GM12874 (cell line): ENCODE results near the gene IFT88.

Experiments
- TF ChIP-seq, protein P1 (sequence below): IDR thresholded peaks from 2 replicates; pipeline ENCODE4 v1.5.1; 2011; ENCODE audit warnings: low read depth, mild to moderate bottlenecking, control low read depth, low read length, moderate library complexity; ENCODE audit not compliant: insufficient read depth

Gene IFT88

DNA sequence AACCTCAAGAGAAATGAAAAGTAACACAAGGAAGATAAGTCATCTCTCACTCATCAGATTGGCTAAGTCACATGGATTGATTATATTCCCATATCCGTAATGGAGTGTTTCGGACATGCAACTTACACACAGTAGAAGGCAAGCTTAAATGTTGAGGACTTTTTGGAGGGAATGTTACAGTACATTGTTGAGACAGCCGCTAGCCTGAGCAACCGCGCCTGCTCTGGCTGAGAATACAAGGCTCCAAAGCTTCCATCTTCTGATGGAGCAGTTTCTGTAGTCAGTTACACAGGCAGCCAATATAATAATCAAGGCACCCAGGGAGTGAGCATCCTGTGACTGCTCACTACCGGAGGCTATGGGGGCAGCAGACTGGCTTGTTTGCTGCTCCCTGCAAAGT lies 40.3 kb upstream of the IFT88 start:
- TF ChIP-seq, protein P1, sequence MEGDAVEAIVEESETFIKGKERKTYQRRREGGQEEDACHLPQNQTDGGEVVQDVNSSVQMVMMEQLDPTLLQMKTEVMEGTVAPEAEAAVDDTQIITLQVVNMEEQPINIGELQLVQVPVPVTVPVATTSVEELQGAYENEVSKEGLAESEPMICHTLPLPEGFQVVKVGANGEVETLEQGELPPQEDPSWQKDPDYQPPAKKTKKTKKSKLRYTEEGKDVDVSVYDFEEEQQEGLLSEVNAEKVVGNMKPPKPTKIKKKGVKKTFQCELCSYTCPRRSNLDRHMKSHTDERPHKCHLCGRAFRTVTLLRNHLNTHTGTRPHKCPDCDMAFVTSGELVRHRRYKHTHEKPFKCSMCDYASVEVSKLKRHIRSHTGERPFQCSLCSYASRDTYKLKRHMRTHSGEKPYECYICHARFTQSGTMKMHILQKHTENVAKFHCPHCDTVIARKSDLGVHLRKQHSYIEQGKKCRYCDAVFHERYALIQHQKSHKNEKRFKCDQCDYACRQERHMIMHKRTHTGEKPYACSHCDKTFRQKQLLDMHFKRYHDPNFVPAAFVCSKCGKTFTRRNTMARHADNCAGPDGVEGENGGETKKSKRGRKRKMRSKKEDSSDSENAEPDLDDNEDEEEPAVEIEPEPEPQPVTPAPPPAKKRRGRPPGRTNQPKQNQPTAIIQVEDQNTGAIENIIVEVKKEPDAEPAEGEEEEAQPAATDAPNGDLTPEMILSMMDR, result no peak

DNA sequence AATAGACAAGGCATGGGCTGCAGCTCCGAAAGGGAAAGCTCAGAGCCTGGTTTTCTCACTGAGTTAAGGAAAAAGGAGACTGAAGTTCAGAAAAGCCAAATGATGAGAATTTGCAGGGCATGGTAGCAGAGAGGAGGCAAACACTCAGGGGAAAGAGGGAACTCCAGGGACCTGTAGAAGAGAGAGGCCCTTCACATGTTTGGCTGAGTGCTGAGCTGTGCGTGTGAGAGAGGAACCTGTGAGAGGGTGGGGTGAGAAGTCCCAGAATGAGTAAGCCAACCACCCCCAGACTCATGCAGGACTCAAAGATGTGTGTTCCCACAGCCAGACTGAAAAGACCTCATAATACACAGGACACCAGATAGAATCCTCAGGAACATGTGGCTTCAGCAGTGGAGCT lies 38.5 kb upstream of the IFT88 start:
- TF ChIP-seq, protein P1, result no peak

DNA sequence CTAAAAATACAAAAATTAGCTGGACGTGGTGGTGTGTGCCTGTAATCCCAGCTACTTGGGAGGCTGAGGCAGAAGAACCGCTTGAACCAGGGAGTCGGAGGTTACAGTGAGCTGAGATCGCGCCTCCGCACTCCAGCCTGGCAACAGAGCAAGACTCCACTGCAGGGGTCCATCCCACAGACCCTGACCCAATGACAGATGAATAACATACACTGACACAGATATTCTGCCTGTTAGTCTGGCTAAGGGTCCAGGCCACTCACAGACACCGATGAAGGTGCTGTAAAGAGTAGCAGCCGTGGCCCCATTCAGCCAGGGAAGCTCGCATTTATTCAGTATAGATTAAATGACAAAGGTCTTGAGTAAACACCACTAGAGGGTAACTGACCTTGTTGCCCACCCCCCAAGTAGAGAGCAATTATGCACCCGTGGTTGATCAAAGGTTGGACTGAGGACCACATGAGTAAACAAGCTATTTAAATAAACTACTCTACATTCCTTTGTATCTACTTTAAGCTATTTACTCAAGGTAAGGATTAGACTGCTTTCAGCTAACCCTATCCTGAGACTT lies 32.8 kb upstream of the IFT88 start:
- TF ChIP-seq, protein P1, result no peak

DNA sequence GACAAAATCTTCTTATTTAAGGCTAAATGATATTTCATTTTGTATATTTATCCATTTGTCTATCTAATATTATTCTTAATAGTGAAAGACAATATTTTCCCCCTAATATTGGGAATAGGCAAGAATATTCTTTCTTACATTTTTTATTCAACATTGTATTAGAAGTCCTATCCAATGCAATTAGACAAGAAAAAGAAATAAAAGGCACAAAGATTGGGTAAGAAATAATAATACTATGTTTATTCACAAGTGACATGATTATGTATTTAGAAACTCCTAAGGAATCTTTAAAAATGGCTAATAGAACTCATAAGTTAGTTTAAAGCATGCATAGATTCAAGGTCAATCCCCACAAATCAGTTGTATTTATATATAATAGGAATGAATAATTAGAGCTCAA lies 30.0 kb upstream of the IFT88 start:
- TF ChIP-seq, protein P1, result no peak

DNA sequence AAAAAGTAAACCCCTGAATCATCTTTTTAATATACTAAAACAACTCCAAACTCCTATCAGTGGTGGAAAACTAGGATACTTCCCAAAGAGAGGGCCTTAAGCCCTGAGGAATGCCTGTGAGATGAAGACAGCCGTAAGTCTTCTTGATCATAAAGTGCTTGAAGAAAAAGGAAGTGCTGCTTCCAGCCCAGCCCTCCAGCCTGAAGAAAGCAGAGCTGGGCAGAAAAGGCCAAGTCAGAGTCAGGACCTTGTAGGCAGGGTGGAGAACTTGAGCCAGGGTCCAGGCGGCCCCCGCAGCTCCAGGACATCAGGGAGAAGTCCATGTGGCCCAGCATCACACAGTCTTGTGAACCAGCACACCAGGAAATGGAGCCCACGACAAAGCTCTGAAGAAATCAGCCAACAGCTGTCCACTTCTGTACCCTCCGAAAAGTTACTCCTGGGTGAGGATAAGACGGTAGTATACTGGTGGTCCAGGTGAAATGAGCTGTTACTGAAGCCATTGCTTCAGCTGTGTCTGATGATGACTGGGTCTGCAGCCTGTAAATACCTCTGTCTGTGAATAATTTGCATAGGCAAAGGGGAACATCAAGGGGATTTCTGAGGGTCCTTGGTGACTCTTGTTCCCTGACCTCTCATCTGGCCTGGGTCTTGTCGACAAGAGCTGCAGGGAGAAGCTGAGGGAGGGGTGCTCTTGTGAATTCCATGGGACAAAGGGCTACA lies 22.6 kb upstream of the IFT88 start:
- TF ChIP-seq, protein P1, result no peak

DNA sequence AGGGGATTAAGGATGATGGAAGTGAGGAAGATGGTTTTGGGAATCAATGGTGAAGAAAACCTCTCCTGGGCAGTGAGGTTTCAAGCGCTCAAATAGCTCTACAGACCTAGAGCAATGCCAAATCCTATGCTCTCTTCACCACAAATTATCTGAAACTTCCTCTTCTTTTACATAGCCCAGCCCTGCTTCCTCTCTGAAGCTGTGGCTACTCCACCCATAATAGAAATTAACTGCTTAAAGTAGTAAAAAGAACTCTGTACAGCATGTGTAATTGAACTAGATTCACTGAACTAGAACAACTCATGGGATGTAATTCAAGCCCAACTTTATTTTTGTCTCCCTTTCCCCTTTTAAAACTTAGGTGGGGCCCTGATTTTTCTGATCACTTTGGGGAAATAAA lies 20.4 kb upstream of the IFT88 start:
- TF ChIP-seq, protein P1, result no peak

DNA sequence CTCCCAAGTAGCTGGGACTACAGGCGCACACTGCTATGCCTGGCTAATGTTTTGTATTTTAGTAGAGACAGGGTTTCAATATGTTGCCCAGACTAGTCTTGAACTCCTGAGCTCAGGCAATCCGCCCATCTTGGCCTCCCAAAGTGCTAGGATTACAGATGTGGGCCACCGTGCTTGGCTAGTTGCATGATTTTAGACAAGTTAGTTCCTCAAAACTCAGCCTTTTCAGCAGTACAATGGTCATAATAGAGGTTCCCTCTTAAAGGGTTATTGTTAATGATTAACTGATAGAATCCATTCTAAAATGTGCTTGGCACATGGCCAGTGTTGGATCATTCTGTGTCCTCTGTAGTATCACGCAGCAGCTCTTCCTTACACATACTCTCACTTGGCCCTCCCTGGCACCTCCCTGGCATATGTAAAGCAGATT lies 19.5 kb upstream of the IFT88 start:
- TF ChIP-seq, protein P1, result no peak
